Caco-2 (cell line): ENCODE data around the gene NRCAM. TPM values are rescaled to one million over a fixed set of nuclear protein-coding genes. Genes with fewer than 3 reads are reported as not detected.
"Not testable (repeated sequence)": the region's sequence is repeated elsewhere in the genome, so short reads cannot be mapped to it uniquely, and the experiment has no call there.

ENCODE experiments used
- BruUV-seq: library from RNA; stranded (reverse); fragments of 400-500 nt; replicated peaks from 2 replicates; lab custom pipeline; 2021; lab: Mats Ljungman, UMichigan
- CTCF ChIA-PET: fragments of 300-600 bp; sonication (Branson Sonifier 250); formaldehyde crosslinking; loops from one replicate; lab custom pipeline; 2022; ENCODE audit warnings: antibody characterized with exemption; lab: Charles Lee
- POLR2A ChIA-PET: fragments of 300-600 bp; sonication (Branson Sonifier 250); formaldehyde crosslinking; loops from one replicate; lab custom pipeline; 2022; ENCODE audit warnings: antibody characterized with exemption; lab: Charles Lee
- DNase-seq, 2 experiments: peaks; one replicate each; pipeline versions ENCODE4 v3.0.0 to v3.0.0-alpha.2; 2020 to 2022
- H3K27me3 ChIP-seq: replicated peaks from 2 replicates; pipeline ENCODE4 v1.6.0; 2011; ENCODE audit warnings: low read length; ENCODE audit not compliant: control insufficient read depth, insufficient read depth
- H3K36me3 ChIP-seq: 2 replicates; pipeline ENCODE4 v1.5.1; 2011; ENCODE audit warnings: low read length; ENCODE audit not compliant: control insufficient read depth, insufficient read depth
- H3K4me1 ChIP-seq: fragments of 250-450 bp; sonication (Bioruptor Pico); 2 replicates; pipeline ENCODE4 v1.5.1; 2020; ENCODE audit warnings: mild to moderate bottlenecking
- H3K4me3 ChIP-seq: 2 replicates; pipeline ENCODE4 v1.5.1; 2011; ENCODE audit warnings: low read depth, mild to moderate bottlenecking, control low read depth, low read length
- H3K9me3 ChIP-seq: fragments of 250-450 bp; sonication (Bioruptor Pico); 2 replicates; pipeline ENCODE4 v1.5.1; 2020; ENCODE audit warnings: mild to moderate bottlenecking, moderate library complexity
- H3K27ac Mint-ChIP-seq: one replicate; pipeline ENCODE4 v1.8.0; 2022; ENCODE audit warnings: mixed read lengths; ENCODE audit not compliant: unreplicated experiment
- H3K27me3 Mint-ChIP-seq: one replicate; pipeline ENCODE4 v1.8.0; 2022; ENCODE audit warnings: mixed read lengths; ENCODE audit not compliant: insufficient read depth, unreplicated experiment
- H3K36me3 Mint-ChIP-seq: one replicate; pipeline ENCODE4 v1.8.0; 2022; ENCODE audit warnings: mild to moderate bottlenecking, mixed read lengths; ENCODE audit not compliant: insufficient read depth, unreplicated experiment
- H3K4me1 Mint-ChIP-seq: one replicate; pipeline ENCODE4 v1.8.0; 2022; ENCODE audit warnings: low read depth, mixed read lengths; ENCODE audit not compliant: unreplicated experiment
- H3K4me3 Mint-ChIP-seq: one replicate; pipeline ENCODE4 v1.8.0; 2022; ENCODE audit warnings: mild to moderate bottlenecking, moderate library complexity, mixed read lengths; ENCODE audit not compliant: unreplicated experiment
- H3K9me3 Mint-ChIP-seq: one replicate; pipeline ENCODE4 v1.8.0; 2022; ENCODE audit warnings: mixed read lengths; ENCODE audit not compliant: unreplicated experiment
- CTCF ChIP-seq, 2 experiments: fragments of 200-600 bp in 1 of 2; IDR thresholded peaks; 1 replicate in 1 of 2; 2 replicates in 1 of 2; pipeline versions ENCODE4 v1.5.1 to v1.8.0; 2011 to 2022; ENCODE audit warnings: antibody characterized with exemption in 1 of 2, control low read depth in 1 of 2, inconsistent platforms in 1 of 2, low read depth in 1 of 2, low read length in 1 of 2, mild to moderate bottlenecking in 1 of 2, moderate library complexity in 1 of 2; ENCODE audit not compliant: insufficient read depth in 1 of 2, severe bottlenecking in 1 of 2, unreplicated experiment in 1 of 2
- intact Hi-C: fragments of 100-400 bp; cut with micrococcal nuclease; formaldehyde crosslinking; loops from one replicate; pipeline ENCODE4 v1.10.0; 2022; ENCODE audit not compliant: unreplicated experiment
- total RNA-seq: library from RNA; stranded (reverse); gene quantifications from 2 replicates; pipeline ENCODE4 v1.2.3, GENCODE V29; 2022

Gene NRCAM
- total RNA-seq, 1 experiment from 2014 or later = 96.2 TPM

- no peak for TF ChIP-seq CTCF (IDR thresholded peaks at IDR 0.05; ENCODE audit: insufficient read depth in 1 of 2, low read depth in 1 of 2, low read length in 1 of 2, severe bottlenecking in 1 of 2, unreplicated experiment in 1 of 2)
- Histone ChIP-seq H3K36me3 (no peaks in the 10 kb centered on the region), H3K9me3 (no peaks in the 10 kb centered on the region), H3K4me1 (0 out of 2 replicates have a peak, but pooled peaks cover 3% of the 10 kb centered on the region), H3K4me3 (no peak overlapping the region), H3K27me3 (no peaks in the 10 kb centered on the region)
- ChIA-PET CTCF (no interaction called here), POLR2A (no interaction called here)
- Mint-ChIP-seq H3K9me3 (peaks cover 10% of the 10 kb centered on the region), H3K27ac (no peak overlapping the region), H3K4me1 (peaks cover 7% of the 10 kb centered on the region), H3K27me3 (no peaks in the 10 kb centered on the region), H3K36me3 (peaks cover 8% of the 10 kb centered on the region), H3K4me3 (no peak overlapping the region)
- DNase-seq = no peak
- BruUV-seq = no TSS peak
- intact Hi-C loops = no loop called here
Observed at GRCh38 chr7:108278281-108278680, 178.0 kb downstream of the NRCAM start.

GRCh38 chr7:108274447-108274846, 181.8 kb downstream of the NRCAM start:
- H3K4me3 Mint-ChIP-seq, intact Hi-C loops, DNase-seq, H3K9me3 ChIP-seq, CTCF ChIA-PET, H3K4me3 ChIP-seq, H3K27me3 ChIP-seq, POLR2A ChIA-PET, H3K27ac Mint-ChIP-seq, H3K36me3 ChIP-seq, BruUV-seq, H3K4me1 Mint-ChIP-seq, H3K9me3 Mint-ChIP-seq, H3K27me3 Mint-ChIP-seq, H3K4me1 ChIP-seq: not testable (repeated sequence)
- peaks cover 12% of the 10 kb centered on the region for H3K36me3 Mint-ChIP-seq

- BruUV-seq, H3K27me3 ChIP-seq, H3K36me3 ChIP-seq, H3K27me3 Mint-ChIP-seq, H3K4me3 ChIP-seq, H3K4me1 Mint-ChIP-seq, H3K36me3 Mint-ChIP-seq, CTCF ChIA-PET, POLR2A ChIA-PET, H3K4me3 Mint-ChIP-seq, H3K9me3 ChIP-seq, DNase-seq, H3K4me1 ChIP-seq, H3K27ac Mint-ChIP-seq, intact Hi-C loops, H3K9me3 Mint-ChIP-seq: not testable (repeated sequence)
Observed at GRCh38 chr7:108272891-108273290, 183.3 kb downstream of the NRCAM start.

GRCh38 chr7:108270385-108271015, 185.7 kb downstream of the NRCAM start:
- H3K4me3 ChIP-seq = no peak overlapping the region
- Mint-ChIP-seq H3K27me3 (no peaks in the 10 kb centered on the region), H3K27ac (no peak overlapping the region), H3K4me1 (peaks cover 6% of the 10 kb centered on the region), H3K9me3 (no peaks in the 10 kb centered on the region), H3K4me3 (no peak overlapping the region), H3K36me3 (peaks cover 4% of the 10 kb centered on the region)
- POLR2A ChIA-PET = no interaction called here
- BruUV-seq = no TSS peak
- H3K4me1 ChIP-seq = no peaks in the 10 kb centered on the region
- no peaks in the 10 kb centered on the region for H3K9me3 ChIP-seq
- H3K27me3 ChIP-seq = no peaks in the 10 kb centered on the region
- no peaks in the 10 kb centered on the region for H3K36me3 ChIP-seq
- intact Hi-C loops = no loop called here
- TF ChIP-seq CTCF (IDR thresholded peaks at IDR 0.05; ENCODE audit: insufficient read depth in 1 of 2, low read depth in 1 of 2, low read length in 1 of 2, severe bottlenecking in 1 of 2, unreplicated experiment in 1 of 2) = no peak
- CTCF ChIA-PET = no interaction called here
- no peak for DNase-seq
